ENCODE measurements around the gene ASAP3.

ASAP3 gene

DNA sequence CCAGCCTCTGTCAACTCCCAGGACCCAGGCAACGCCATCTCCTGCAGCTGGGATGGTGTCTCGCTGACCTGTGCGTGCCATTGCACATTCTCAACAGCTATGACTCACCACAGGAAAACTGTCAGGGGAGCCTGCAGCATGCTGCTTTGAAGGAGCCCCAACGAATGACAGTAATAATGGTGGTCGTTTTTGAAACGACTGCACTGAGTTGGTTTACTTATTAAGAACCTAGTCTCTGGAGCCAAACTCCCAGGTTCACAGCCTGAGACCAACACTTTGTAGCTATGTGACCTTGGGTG is 81.0 kb downstream of the ASAP3 start:
- no CpG with 5 or more reads among the region's 6 CpGs for WGBS (ENCODE audit: extremely low coverage, insufficient coverage, low lambda C conversion rate)
- Histone ChIP-seq H4K5ac (ENCODE audit: low read length) (no peak overlapping the region), H2BK5ac (ENCODE audit: low read length) (no peak overlapping the region), H2AK5ac (ENCODE audit: low read length) (peak overlapping the region; percentile 4), H3K36me3 (ENCODE audit: control insufficient read depth, insufficient read depth, low read length) (no peaks in the 10 kb centered on the region), H3K18ac (ENCODE audit: low read length) (no peak overlapping the region), H2BK15ac (replicated peaks; ENCODE audit: low read depth) (no peak overlapping the region), H3K56ac (ENCODE audit: low read length) (no peak overlapping the region), H3K79me1 (ENCODE audit: low read length) (no peaks in the 10 kb centered on the region), H3K79me2 (ENCODE audit: control insufficient read depth, insufficient read depth, low read length) (no peaks in the 10 kb centered on the region), H3K27ac (ENCODE audit: low read depth, low read length) (no peak overlapping the region), H3K4me3 (ENCODE audit: low read length) (no peak overlapping the region), H3K4me1 (ENCODE audit: control insufficient read depth, low read depth, low read length) (no peaks in the 10 kb centered on the region), H3K4ac (ENCODE audit: low read depth, low read length) (no peak overlapping the region), H4K8ac (ENCODE audit: low read depth, low read length) (no peak overlapping the region), H3K27me3 (ENCODE audit: insufficient read depth, low read length, poor library complexity) (no peaks in the 10 kb centered on the region), H3K4me2 (ENCODE audit: low read length) (no peak overlapping the region), H3K9ac (ENCODE audit: low read length) (no peak overlapping the region), H2BK120ac (ENCODE audit: low read depth, low read length) (no peak overlapping the region), H3K23ac (ENCODE audit: low read length) (no peak overlapping the region)
- peak; percentile 34 for DNase-seq

DNA sequence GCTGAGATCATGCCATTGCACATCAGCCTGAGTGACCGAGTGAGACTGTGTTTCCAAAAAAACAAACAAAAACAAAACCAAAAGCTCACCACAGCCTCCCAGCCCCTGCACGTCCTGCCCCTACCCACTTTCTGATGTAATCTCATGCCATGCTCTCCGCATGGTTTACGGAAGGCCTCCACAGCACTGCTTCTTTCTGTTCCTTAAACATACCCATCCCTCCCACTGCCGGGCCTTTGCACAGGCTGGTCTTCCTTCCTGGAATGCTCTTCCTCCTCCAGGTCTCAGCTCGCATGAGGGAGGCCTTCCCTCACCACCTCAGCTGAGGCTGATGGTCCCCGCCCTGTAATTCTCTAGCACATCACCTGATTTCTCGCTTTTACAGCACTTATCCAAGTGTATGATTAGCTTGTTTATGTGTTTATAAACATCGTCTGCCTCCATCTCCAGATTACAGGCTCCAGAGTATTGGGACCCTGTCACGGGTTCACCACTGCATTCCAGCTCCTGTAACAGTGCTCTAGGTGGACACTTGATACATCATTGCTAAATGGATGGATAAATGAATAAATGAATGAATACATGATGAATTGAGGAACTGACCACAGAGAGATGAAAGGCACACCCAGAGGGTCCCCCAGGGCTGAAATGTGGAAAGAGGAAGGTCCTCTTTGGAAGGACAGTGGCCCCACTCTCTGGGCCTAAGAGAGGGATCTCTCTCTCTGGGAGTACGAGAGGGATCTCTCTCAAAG is 81.5 kb downstream of the ASAP3 start:
- no peak overlapping the region for H2BK5ac ChIP-seq (ENCODE audit: low read length)
- no peak overlapping the region for H2BK120ac ChIP-seq (ENCODE audit: low read depth, low read length)
- H3K4ac ChIP-seq (ENCODE audit: low read depth, low read length), result no peak overlapping the region
- no peak overlapping the region for H3K18ac ChIP-seq (ENCODE audit: low read length)
- H3K27me3 ChIP-seq (ENCODE audit: insufficient read depth, low read length, poor library complexity), result no peaks in the 10 kb centered on the region
- no peaks in the 10 kb centered on the region for H3K4me1 ChIP-seq (ENCODE audit: control insufficient read depth, low read depth, low read length)
- no peak overlapping the region for H3K56ac ChIP-seq (ENCODE audit: low read length)
- DNase-seq, result no peak
- H3K79me1 ChIP-seq (ENCODE audit: low read length), result no peaks in the 10 kb centered on the region
- no CpG with 5 or more reads among the region's 11 CpGs for WGBS (ENCODE audit: extremely low coverage, insufficient coverage, low lambda C conversion rate)
- no peak overlapping the region for H2BK15ac ChIP-seq (replicated peaks; ENCODE audit: low read depth)
- H3K9ac ChIP-seq (ENCODE audit: low read length), result no peak overlapping the region
- H3K23ac ChIP-seq (ENCODE audit: low read length), result no peak overlapping the region
- H3K27ac ChIP-seq (ENCODE audit: low read depth, low read length), result no peak overlapping the region
- no peak overlapping the region for H3K4me3 ChIP-seq (ENCODE audit: low read length)
- H3K79me2 ChIP-seq (ENCODE audit: control insufficient read depth, insufficient read depth, low read length), result no peaks in the 10 kb centered on the region
- no peak overlapping the region for H3K4me2 ChIP-seq (ENCODE audit: low read length)
- H2AK5ac ChIP-seq (ENCODE audit: low read length), result peak overlapping the region; percentile 4
- H4K5ac ChIP-seq (ENCODE audit: low read length), result no peak overlapping the region
- no peak overlapping the region for H4K8ac ChIP-seq (ENCODE audit: low read depth, low read length)
- no peaks in the 10 kb centered on the region for H3K36me3 ChIP-seq (ENCODE audit: control insufficient read depth, insufficient read depth, low read length)

DNA sequence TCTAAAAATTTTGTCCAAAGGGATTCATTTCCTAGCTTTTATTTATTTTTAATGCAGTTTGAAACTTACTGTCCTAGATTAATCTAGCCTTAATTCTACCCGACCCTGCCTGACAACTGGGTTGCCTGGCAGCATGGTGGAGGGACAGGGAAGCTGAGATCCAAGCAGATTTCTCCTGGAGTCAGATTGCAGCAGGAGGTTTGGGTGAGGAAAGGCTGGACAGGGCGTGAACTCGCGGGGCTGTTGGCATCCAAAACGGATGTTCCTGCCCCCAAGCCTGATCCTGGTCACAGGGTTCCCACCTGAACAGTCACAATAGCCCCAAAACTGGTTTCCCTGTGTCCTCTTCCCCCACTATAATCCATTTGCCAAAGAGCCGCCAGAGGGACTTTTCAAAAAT is 82.7 kb downstream of the ASAP3 start:
- no peak overlapping the region for H2BK5ac ChIP-seq (ENCODE audit: low read length)
- H3K4me1 ChIP-seq (ENCODE audit: control insufficient read depth, low read depth, low read length), result no peaks in the 10 kb centered on the region
- no peak overlapping the region for H3K27ac ChIP-seq (ENCODE audit: low read depth, low read length)
- H4K8ac ChIP-seq (ENCODE audit: low read depth, low read length), result no peak overlapping the region
- no peak overlapping the region for H3K4me2 ChIP-seq (ENCODE audit: low read length)
- no peak overlapping the region for H3K56ac ChIP-seq (ENCODE audit: low read length)
- no peak overlapping the region for H4K5ac ChIP-seq (ENCODE audit: low read length)
- no peaks in the 10 kb centered on the region for H3K79me2 ChIP-seq (ENCODE audit: control insufficient read depth, insufficient read depth, low read length)
- H2AK5ac ChIP-seq (ENCODE audit: low read length), result no peak overlapping the region
- no peak for DNase-seq
- H2BK120ac ChIP-seq (ENCODE audit: low read depth, low read length), result no peak overlapping the region
- H3K23ac ChIP-seq (ENCODE audit: low read length), result no peak overlapping the region
- WGBS (ENCODE audit: extremely low coverage, insufficient coverage, low lambda C conversion rate), result no CpG with 5 or more reads among the region's 6 CpGs
- no peak overlapping the region for H3K4ac ChIP-seq (ENCODE audit: low read depth, low read length)
- no peak overlapping the region for H3K9ac ChIP-seq (ENCODE audit: low read length)
- no peaks in the 10 kb centered on the region for H3K36me3 ChIP-seq (ENCODE audit: control insufficient read depth, insufficient read depth, low read length)
- H3K79me1 ChIP-seq (ENCODE audit: low read length), result no peaks in the 10 kb centered on the region
- H3K4me3 ChIP-seq (ENCODE audit: low read length), result no peak overlapping the region
- no peaks in the 10 kb centered on the region for H3K27me3 ChIP-seq (ENCODE audit: insufficient read depth, low read length, poor library complexity)
- H3K18ac ChIP-seq (ENCODE audit: low read length), result no peak overlapping the region
- no peak overlapping the region for H2BK15ac ChIP-seq (replicated peaks; ENCODE audit: low read depth)

DNA sequence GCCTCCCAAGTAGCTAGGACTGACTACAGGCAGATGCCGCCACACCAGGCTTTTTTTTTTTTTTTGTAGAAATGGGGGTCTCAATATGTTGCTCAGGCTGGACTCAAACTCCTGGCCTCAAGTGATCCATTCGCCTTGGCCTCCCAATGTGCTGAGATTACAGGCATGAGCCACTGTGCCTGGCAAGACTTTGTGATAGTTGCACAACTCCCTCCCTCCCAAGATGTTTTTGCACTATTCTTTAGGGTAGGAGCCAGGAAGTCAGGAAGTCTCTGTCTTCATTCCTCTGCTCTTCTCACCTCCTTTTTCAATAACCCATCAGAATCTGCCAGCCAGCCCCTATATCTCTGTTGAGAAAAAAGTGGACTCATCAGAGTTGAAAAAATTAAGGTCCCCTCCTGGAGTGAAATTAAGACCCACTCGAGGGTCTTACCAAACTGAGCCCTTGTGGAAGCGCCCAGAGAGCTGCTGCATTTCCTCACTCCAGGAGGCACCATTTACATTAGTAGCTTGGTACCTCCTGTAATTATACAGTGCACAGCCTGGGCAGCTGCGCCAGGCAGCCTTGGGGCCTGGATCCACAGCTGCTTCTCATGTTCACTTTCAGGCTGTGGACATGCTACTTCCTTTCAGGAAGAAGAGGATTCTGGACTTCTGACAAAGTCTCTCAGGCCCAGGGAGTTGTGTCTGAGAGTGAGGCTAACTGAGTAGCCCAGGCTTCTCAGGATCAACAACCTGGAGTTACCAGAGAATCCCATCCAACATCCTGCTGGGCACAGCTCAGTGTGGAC is 83.5 kb downstream of the ASAP3 start:
- no peaks in the 10 kb centered on the region for H3K27me3 ChIP-seq (ENCODE audit: insufficient read depth, low read length, poor library complexity)

GRCh38 chr1:23399229-23399628 is 84.8 kb downstream of the ASAP3 start:
- Histone ChIP-seq H3K79me1 (ENCODE audit: low read length) (no peaks in the 10 kb centered on the region), H3K18ac (ENCODE audit: low read length) (no peak overlapping the region), H3K4me3 (ENCODE audit: low read length) (no peak overlapping the region), H4K8ac (ENCODE audit: low read depth, low read length) (no peak overlapping the region), H2AK5ac (ENCODE audit: low read length) (no peak overlapping the region), H3K4ac (ENCODE audit: low read depth, low read length) (no peak overlapping the region), H2BK120ac (ENCODE audit: low read depth, low read length) (no peak overlapping the region), H3K9ac (ENCODE audit: low read length) (no peak overlapping the region), H4K5ac (ENCODE audit: low read length) (no peak overlapping the region), H3K23ac (ENCODE audit: low read length) (no peak overlapping the region), H3K36me3 (ENCODE audit: control insufficient read depth, insufficient read depth, low read length) (no peaks in the 10 kb centered on the region), H2BK5ac (ENCODE audit: low read length) (no peak overlapping the region), H3K27me3 (ENCODE audit: insufficient read depth, low read length, poor library complexity) (no peaks in the 10 kb centered on the region), H3K4me2 (ENCODE audit: low read length) (no peak overlapping the region), H3K27ac (ENCODE audit: low read depth, low read length) (no peak overlapping the region), H3K4me1 (ENCODE audit: control insufficient read depth, low read depth, low read length) (peaks cover 2% of the 10 kb centered on the region), H3K56ac (ENCODE audit: low read length) (no peak overlapping the region), H3K79me2 (ENCODE audit: control insufficient read depth, insufficient read depth, low read length) (no peaks in the 10 kb centered on the region), H2BK15ac (replicated peaks; ENCODE audit: low read depth) (no peak overlapping the region)
- no peak for DNase-seq
- no CpG with 5 or more reads among the region's 1 CpG for WGBS (ENCODE audit: extremely low coverage, insufficient coverage, low lambda C conversion rate)

More for the DNA sequence above, 83.5 kb downstream of the ASAP3 start:
- Histone ChIP-seq H3K4me3 (ENCODE audit: low read length) (no peak overlapping the region), H3K36me3 (ENCODE audit: control insufficient read depth, insufficient read depth, low read length) (no peaks in the 10 kb centered on the region), H3K9ac (ENCODE audit: low read length) (no peak overlapping the region), H2BK15ac (replicated peaks; ENCODE audit: low read depth) (no peak overlapping the region), H3K4me2 (ENCODE audit: low read length) (no peak overlapping the region), H2BK5ac (ENCODE audit: low read length) (no peak overlapping the region), H4K5ac (ENCODE audit: low read length) (no peak overlapping the region), H2AK5ac (ENCODE audit: low read length) (no peak overlapping the region), H3K79me2 (ENCODE audit: control insufficient read depth, insufficient read depth, low read length) (no peaks in the 10 kb centered on the region), H3K18ac (ENCODE audit: low read length) (no peak overlapping the region), H3K4ac (ENCODE audit: low read depth, low read length) (no peak overlapping the region), H3K56ac (ENCODE audit: low read length) (no peak overlapping the region), H2BK120ac (ENCODE audit: low read depth, low read length) (no peak overlapping the region), H3K23ac (ENCODE audit: low read length) (no peak overlapping the region), H4K8ac (ENCODE audit: low read depth, low read length) (no peak overlapping the region), H3K27ac (ENCODE audit: low read depth, low read length) (no peak overlapping the region), H3K79me1 (ENCODE audit: low read length) (no peaks in the 10 kb centered on the region), H3K4me1 (ENCODE audit: control insufficient read depth, low read depth, low read length) (no peaks in the 10 kb centered on the region)
- WGBS (ENCODE audit: extremely low coverage, insufficient coverage, low lambda C conversion rate), result no CpG with 5 or more reads among the region's 5 CpGs
- no peak for DNase-seq
